Measurements from ENCODE around the gene RAB30.

The RAB30 gene, protein sequence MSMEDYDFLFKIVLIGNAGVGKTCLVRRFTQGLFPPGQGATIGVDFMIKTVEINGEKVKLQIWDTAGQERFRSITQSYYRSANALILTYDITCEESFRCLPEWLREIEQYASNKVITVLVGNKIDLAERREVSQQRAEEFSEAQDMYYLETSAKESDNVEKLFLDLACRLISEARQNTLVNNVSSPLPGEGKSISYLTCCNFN

DNA sequence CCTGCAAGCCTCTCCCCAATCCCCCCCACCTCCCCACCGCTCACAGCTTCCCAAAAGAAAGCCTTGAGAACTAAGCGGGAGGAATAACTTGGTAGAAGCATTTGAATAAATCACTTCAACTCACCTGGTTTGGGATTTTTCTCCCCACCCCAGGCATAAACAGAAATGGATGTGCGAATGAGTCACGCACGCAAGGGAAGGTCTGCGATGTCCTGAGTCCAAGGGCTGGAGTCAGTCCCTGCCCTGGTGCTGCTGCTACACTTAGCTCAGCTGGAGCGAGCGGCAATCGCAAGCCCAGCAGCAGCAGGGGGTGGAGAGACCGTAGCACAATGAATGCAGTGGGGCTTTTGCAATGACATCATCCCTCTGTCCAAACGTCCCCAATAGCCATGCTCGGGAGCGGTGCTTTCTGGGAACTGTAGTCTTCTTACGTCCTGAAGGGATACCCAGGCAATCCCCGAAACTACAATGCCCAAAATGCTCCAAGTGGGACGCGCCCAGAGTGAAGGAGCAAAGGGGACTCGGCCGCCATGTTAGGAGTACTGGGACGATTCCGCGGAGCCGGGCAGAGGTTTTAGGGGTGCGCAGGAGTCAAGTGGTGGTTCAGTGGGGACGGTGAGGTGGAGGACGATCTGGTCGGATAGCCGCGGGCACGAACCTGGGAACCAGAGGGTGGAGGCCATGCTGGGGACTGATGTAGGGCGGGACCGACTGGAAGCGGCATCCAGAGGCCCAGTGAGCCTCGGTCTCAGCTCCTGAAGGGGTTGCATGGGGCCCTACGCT lies at the start of gene RAB30:
TSS of gene RAB30 (minus strand) at position 331 of the 783 bp plus-strand sequence. CDS start 74,581 bp downstream, outside the sequence.
- peak; percentile 98 for DNase-seq (ENCODE audit: low read depth, low spot score)

DNA sequence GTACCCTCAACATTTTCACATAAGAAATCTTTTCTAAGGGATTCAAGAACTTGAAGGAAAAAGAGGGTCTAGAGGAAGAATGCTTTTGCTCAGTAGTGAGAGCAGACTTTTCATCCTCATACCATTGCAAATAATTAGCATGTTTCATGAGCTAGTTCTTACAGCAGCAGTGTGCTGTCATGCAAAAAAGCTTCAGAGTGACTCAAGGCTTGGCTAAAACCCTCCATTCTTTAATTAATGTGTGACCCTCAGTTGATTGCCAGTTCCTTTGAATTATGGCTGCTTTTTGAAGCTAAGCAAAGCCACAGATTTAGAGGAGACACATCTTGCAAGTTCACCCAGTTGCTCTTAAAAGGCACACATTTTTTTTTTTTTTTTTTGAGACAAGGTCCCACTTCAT lies 48.6 kb upstream of the RAB30 start:
- DNase-seq (ENCODE audit: low read depth, low spot score), result no peak

DNA sequence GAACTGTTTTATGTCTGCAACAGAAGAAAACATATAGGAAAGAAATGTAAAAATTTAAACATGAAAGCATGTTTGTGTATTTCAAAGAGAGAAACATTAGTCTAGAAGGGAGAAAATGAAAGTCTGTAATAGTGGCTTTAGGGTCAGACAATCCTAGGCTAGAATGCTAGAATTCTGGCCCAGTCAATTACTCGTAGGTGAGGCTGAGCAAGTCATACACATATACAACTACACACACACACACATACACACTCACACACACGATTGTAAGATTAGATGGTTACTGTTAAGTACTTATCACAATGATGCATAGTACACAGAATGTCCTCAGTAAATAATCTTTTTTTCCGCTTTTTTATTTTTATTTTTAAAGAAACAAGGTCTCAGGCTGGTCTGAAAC lies 47.5 kb upstream of the RAB30 start:
- DNase-seq (ENCODE audit: low read depth, low spot score), result no peak

DNA sequence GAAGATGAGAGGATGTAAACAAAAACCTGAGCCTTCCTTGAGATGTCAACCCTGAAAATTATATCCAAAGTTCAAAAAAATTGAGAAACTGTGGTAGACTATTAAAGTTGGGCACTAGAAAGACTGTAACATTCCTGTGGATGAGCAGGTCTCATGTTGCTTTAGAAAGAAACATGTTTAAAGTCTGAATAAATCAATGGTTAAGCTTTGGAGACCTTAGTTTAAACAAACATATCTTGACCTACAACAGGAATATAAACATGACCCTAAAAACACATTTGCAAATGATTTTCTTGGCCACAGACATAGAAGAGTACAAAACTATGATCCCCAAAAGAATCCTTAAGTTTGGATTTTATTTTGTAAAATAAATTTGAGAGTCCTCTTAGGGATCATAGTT lies 47.1 kb upstream of the RAB30 start:
- no peak for DNase-seq (ENCODE audit: low read depth, low spot score)

DNA sequence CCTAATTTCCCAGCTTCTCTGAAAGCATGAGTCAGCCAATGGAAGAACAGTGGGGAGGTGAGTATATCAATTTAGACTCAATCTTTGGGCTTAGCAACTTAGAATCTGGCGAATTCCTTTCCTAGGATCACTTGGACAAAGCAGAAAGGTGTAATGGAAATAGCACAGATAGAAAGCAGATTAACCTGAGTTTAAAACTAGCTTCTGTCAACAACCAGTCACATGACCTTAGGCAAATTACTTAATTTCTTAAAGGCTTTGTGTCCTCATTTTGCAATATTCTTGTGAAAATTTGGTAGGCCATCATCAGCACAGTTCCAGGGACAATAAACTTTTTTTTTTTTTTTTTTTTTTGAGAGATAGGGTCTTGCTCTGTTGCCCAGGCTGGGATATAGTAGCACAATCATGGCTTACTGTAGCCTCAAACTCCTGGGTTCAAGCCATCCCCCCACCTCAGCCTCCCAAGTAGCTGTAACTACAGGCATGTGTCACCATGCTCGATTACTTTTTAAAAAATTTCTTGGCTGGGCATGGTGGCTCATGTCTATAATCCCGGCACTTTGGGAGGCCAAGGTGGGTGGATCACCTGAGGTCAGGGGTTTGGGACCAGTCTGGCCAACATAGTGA lies 44.4 kb upstream of the RAB30 start:
- no peak for DNase-seq (ENCODE audit: low read depth, low spot score)

DNA sequence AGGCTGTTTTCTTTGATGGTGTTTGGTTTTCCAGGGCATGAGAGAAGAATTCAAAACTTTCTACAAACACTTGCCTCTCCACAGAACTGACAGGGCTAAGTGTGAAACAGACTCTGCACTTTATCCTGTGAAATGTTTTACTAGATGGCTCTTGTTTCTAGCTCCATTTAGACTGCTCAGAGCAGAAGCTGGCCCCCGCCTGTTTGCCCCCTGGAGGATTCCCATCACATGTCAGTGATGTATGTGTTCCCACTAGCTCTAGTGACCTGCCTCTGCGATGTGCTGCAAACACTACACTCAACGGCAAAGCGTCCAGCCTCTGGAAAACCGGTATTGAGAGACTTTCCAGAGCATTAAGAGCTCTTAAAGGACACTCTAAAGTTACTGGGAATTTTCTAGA lies 43.9 kb upstream of the RAB30 start:
- DNase-seq (ENCODE audit: low read depth, low spot score), result no peak

DNA sequence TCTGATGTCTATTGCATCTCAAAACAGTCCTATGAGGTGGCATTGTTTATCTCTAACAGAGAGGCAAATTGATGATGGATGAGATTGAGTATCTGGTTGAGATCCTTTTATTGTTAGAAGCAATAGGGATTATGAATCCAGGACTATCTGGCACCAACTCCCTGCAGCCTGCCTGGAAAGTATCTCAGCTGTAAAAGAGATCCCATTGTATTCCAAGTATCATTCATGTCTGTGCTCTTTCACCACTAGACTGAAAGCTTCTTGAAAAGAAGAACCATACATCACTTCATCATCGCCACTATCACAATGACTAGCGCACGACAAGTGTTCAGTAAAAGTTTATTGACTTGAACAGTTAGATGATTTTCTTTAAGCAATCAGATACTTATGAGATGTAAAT lies 43.3 kb upstream of the RAB30 start:
- no peak for DNase-seq (ENCODE audit: low read depth, low spot score)

DNA sequence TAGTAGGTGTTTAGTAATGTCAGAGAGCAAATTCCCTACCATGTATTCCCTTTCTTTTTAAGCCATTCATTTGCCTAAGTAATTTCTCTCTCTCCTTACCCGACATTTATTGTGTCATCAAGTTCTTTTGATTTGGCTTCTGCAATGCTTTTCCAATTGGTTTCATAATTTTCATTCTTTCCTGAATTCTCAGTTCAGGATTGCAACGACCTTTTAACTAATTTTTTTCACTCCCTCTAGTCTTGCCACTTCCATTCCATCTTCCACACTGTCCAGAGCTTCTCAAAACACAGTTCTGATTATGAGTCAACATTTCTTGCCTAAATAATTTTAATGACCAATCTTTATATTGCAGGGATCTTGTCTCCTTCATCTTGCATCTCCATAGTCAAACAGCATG lies 41.2 kb upstream of the RAB30 start:
- DNase-seq (ENCODE audit: low read depth, low spot score), result no peak

DNA sequence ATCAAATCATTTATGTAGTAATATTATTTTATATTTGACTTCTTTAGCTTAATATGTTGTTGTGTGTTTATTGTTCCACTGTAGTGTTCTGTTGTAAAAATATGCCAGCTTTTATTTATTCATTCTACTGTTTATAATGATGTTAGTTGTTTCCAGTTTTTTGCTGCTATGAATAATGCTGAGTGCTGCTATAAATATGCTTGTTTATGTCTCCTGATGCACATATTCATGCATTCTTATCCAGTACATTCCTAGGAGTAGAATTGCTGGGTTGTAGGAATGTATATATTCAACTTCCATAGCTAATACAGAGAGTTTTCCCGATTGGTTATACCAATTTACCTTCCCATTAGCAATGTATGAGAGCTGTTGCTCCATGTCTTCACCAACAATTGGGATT lies 33.5 kb upstream of the RAB30 start:
- no peak for DNase-seq (ENCODE audit: low read depth, low spot score)

DNA sequence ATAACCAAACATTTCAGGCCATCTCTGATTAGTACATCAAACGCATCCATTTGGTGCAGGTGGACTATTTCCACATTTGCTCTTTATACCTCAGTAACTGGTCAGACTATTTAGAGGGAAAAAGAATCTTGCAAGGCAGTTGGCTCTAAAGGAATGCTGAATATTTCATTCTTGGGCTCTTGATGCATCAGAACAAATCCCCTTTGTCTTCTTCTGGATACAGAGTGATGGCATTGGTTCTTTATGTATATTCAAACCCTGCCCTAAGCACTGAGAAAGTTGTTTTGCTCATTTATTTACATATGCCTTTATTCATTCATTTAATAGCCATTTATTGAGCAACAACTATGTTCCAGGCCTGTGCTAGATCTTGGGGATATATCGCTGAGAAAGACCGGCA lies 31.1 kb upstream of the RAB30 start:
- DNase-seq (ENCODE audit: low read depth, low spot score), result no peak

DNA sequence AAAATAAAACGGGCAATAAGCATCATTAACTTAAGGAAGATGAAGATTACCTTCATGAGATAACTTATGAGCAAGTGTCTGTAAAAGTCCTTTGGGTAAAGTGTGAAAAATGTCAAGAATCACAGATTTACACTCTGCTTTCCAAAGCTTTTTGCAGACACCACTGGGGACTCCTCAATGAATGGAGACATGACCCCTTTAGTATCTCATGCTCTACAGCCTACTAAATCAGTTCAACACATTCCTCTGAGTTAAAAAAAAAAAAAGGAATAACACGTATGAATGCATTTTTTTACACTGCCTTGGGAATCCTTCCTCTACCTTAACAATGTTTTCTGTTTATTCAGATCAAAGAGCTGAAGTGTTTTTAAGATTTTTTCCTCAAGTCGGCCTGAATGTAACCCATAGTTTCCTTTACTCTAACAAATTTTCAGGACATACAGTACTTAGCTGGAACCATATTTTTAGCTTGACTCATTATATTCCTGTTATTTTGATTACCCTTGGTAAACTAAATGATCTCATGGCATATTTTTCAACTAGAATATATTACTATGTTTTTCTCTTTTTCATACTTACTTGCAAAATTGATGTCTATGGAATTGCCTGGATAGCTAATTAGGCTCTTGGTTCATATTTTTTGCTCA lies 25.9 kb upstream of the RAB30 start:
- DNase-seq (ENCODE audit: low read depth, low spot score), result no peak

DNA sequence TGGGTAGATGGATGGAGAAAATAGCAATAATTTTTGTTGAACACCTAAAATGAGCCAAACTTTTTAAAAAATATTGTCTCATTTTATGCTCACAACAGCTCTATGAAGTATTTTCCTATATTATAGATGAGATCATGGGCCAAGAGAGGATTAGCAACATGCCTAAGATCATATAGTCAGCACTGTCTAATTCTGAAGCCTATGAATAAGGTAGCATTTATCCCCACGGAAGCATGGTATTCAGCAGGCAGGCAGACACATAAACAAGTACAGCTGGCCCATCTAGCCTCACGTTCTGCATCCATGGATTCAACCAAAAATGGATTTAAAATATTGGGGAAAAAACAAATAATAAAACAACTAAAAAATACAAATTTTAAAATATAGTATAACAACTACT lies 21.9 kb upstream of the RAB30 start:
- DNase-seq (ENCODE audit: low read depth, low spot score), result no peak

DNA sequence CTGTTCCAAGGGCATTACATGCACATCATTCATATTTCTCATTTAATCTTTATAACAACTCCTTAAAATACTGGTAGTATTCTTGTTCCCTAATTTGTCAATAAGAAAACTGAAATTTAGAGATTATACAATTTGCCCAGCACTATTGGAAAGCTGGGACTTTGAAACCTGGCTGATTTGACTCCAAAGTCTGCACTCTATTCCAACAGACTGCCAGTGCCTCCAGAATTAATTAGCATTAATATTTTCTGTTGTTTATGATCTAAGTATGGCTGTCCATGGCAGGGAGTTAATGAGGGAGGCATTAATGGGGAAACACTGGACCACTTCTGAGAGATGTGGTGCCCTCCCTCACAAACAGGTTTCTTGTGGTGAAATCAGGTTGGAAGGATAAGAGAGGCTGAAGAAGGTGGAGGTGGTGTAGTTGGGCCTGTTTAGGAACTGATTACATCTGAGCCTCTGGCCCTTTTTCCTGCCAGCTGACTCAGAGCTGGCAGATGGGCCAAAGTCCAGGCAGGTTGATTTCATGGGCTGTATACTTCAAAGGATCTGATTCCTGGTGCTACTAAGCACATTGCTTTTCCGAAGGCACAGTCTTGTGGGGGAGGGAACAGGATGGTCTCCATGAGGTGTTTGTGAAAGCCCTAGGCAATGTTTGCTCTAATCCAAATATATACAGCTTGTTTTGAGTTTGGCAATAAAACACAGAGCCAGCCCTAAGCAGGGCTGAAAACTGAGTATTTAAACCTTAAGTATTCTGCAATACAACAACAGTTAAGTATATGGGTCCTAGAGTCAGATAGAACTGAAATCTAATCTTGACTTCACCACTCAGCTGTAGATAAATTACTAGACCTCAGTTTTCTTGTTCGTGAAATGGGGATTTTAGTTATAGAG lies 21.0 kb upstream of the RAB30 start:
- DNase-seq (ENCODE audit: low read depth, low spot score), result no peak

DNA sequence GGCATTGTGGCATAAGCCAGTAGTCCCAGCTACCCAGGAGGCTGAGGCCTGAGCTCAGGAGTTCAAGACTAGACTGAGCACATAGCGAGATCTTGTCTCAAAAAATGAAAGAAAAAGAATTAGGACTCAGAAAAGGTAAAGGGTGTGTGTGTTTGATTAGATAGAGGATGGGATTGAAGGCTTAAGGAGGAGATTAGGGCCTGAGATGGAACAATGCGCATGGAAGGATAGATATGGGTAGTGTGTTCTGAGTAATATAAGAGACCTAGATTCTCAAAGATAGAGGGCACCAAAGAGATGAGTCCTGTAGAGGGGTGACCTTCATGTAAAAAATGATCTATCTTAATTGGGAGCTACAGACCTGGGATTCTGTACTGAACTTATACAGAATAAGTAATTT lies 17.3 kb upstream of the RAB30 start:
- no peak for DNase-seq (ENCODE audit: low read depth, low spot score)

DNA sequence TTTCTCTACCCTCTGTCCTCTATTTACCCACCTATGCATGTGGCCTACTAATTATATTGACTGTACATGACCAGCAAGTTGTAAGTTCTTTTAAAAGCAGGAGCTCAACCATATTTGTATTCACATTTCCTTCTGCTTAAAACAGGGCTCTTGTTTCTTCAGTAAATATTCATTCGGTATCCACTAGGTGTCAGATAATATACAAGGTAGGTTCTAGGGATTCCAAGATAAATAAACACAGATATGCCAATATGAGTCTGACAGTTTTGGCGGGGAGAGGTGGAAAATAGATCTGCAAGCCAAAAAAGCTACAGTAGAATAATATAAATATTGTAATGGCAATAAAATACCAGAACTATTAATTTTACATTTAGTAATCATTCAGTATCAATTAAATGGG lies 15.3 kb upstream of the RAB30 start:
- no peak for DNase-seq (ENCODE audit: low read depth, low spot score)

DNA sequence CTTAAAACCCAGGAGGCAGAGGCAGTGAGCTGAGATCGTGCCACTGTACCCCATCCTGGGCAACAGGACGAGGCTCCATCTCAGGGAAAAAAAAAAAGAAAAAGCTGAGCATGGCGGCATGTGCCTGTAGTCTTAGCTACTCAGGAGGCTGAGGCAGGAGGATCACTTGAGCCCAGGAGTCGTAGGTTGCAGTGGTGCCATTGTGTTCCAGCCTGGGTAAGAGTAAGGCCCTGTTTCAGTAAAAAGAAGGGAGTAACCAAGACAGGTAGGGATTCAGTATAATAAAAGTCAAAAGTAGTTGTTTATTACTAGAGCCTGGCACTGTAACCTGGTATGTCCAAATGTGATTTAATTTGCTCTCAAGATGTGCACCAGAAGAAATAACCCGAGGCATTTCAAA lies 8.1 kb upstream of the RAB30 start:
- no peak for DNase-seq (ENCODE audit: low read depth, low spot score)

DNA sequence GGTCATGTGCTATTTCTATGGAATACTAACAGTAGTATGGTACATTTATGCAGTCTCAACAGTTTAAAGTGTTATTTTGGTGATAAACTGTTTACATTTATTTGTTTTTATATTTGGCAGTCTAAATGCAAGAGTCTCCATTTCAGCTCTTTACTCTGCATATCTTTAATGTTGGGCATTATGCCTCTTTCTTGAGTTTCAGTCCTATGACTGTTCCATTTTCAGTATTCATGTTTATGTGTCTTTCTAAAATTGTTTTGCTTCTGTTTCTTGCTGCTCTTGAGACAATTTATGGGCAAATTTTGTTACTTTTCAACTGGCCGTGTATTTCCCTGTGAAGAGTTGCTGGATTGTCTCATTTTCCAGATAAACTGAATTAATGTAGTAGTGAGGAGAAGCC lies 6.6 kb upstream of the RAB30 start:
- no peak for DNase-seq (ENCODE audit: low read depth, low spot score)

DNA sequence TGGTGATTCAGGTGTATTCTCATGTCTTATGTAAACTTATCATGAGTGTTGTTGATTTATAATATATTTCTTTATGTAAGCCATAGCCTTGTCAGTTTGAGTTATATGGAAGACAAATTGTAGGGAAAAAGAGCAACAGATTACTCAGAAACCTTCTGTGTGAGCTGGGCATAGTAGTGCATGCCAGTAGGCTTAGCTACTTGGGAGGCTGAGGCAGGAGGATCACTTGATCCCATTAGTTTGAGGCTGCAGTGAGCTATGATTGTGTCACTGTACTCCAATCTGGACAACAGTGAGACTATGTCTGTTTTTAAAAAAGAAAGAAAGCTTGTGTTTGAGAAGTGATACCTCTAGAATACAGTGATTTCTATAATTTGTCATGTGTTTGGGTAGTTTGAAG lies 2.2 kb upstream of the RAB30 start:
- DNase-seq (ENCODE audit: low read depth, low spot score), result no peak

DNA sequence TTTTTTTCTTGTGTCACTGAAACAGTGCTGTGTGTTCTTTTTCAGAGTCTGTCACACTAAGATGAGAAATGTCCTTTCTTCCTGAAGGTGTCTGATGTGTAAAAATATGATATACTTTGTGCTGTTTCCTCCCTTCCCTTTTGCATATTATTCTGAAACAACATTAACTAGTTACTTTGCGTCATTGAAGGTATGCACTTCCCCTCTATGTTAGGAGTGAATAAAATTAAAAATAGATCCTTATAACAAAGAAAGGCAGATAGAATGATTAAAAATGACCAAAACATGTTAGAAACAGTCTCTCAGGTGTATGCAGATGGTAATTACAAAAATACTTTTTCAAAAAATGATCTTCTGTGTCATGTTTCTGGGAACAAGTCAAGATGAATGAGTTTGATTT lies 1.6 kb upstream of the RAB30 start:
- no peak for DNase-seq (ENCODE audit: low read depth, low spot score)

DNA sequence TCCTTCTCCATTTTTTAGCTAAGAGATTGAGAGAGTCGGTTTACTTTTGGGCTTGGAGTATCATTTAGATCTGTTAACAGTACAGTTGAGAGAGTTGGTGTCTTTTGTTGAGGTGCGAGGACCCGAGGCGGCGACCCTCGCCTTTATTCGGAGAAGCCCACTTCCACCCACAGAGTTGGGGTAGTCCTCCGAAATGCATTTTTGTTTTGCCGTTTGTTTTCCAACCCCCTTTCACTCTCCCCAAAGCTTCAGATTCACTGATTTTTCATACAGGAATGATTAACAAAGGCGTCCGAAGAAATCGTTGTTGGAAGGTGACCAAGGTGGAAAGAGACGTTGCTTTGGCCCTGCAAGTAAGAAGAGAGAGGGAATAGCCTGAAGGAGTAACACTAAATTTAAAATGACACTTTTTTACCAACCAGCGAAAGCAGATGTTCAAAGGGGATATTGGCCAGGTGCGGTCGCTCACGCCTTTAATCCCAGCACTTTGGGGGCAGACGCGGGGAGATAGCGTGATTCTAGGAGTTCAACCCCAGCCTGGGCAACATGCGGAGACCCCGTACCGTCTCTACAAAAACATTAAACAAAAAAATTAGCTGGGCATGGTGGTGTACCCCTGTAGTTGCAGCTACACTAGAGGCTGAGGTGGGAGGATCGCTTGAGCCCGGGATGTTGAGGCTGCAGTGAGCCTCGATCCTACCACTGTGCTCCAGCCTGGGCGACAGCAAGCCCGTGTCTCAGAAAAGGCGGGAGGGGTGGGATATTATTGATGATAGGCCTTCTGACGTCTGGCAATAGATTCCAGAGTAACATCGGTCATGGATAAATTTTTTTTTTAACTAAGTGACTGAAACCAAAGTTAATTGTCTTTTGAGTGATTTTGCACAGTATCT lies 899 bp upstream of the RAB30 start:
- DNase-seq (ENCODE audit: low read depth, low spot score), result no peak

Data from brain pericyte (primary cell).